Measurements from ENCODE around the gene SPANXD.
"Not testable (repeated sequence)": the region's sequence is repeated elsewhere in the genome, so short reads cannot be mapped to it uniquely, and the experiment has no call there.

Gene SPANXD, protein sequence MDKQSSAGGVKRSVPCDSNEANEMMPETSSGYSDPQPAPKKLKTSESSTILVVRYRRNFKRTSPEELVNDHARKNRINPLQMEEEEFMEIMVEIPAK

DNA sequence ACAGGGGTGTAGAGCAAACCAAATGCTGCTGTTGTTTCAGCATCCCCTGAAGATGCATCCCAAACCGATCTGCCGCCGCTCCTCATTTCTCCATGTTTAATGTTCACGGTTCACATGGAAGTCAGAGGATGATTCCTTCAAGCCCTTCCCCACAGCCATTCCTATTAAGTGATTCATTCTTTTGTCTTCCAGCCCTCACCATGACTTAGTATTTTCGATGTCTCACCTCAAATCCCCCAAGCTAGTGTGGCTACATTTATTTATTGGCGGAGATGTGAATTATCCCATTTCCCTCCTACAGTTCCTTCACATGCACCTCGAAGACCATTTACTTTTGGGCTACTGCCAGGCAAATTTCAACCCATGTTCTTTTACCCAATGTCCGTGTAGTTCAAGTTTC is at the start of gene SPANXD:
SPANXD (minus strand) TSS at position 101 of the 400 bp plus-strand sequence. CDS start 334 bp downstream, outside the sequence.
- DNase-seq (ENCODE audit: low spot score) = not testable (repeated sequence)

DNA sequence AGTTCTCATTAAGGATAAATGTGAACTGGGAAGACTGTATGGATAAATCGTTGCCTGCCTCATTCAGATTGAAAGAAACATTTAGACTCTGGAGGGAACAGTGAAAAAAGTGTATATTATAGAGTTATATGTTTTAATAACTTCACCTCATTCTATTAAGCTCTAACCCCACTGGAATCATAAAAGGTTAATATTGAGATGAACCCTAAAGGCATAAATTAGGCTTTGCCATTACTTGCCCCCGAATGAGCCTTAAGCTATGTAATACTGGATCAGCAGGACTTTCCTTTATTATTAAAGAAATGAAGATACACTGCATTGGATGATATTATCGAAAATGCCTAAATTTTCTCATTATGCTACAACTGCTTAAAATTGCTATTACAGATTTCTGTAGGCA is 44.1 kb upstream of the SPANXD start:
- no peak for DNase-seq (ENCODE audit: low spot score)

DNA sequence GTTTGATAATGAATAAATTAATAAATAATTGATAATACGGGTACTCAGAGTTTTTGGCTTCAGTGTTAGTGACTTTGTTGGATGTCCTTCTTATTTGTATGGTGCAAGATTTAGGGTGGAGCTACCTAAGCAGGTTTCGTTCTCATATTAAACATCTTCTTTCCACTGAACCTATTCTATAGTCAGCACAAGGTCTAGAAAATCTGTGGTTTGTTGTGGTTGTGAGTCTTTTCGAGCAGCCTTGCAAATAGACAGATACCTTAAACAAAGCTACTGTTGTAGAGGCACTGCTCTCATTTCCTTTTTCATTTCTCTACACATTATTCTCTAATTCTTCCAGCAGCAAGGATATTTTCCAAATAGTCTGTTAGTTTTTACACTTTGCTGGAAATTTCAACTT is 38.1 kb upstream of the SPANXD start:
- no peak for DNase-seq (ENCODE audit: low spot score)

DNA sequence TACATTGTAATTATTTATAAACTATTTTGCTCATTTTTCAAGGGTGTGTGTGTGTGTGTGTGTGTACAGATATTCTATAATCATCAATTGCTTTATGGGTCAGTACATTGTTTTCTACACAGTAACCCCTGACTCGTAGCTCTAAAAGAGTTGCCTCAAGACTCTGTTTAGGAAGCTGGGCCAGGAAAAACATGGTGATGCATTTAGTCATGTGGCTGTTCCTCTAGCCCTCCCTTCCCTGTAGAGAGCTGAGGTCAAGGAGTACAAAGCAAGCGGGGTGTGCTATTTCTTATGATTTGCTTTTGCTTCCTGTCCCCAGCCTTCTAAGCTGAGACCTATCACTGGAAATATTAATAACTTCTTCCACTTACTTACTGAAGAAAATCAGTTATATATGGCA is 34.8 kb upstream of the SPANXD start:
- peak; percentile 13 for DNase-seq (ENCODE audit: low spot score)

DNA sequence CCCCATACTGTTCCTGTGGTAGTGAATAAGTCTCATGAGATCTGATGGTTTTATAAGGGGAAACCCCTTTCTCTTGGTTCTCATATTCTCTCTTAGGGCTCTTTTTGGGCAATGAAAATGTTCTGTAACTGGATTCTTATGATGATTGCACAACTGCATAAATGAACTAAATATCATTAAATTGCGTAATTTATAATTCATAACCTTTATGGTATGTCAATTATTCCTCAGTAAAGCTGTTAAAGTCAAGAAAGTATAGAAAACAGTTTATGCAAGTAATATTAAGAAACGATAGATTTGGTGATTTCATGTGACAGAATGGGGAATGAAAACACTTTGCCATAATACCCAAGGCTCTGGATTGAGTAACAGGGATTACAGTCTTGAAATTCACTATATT is 33.5 kb upstream of the SPANXD start:
- no peak for DNase-seq (ENCODE audit: low spot score)

DNA sequence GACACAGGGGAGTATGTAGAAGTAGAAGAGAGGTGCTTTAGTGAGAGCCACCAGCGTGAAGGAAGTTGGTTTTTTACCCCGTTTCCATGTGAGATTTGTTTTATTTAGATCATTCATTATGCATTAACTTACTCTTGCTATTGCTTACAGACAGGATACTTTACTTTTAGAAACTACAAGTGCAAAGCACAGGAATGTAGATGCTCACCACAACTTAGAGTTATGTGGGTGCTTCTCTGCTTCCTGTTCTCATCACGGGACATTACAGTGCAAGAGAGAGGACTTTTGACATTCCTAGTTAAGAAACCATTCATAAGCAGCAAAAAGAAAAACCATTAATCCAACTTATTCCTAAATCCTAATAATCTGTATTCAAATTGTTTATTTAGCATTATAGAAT is 25.6 kb upstream of the SPANXD start:
- no peak for DNase-seq (ENCODE audit: low spot score)

DNA sequence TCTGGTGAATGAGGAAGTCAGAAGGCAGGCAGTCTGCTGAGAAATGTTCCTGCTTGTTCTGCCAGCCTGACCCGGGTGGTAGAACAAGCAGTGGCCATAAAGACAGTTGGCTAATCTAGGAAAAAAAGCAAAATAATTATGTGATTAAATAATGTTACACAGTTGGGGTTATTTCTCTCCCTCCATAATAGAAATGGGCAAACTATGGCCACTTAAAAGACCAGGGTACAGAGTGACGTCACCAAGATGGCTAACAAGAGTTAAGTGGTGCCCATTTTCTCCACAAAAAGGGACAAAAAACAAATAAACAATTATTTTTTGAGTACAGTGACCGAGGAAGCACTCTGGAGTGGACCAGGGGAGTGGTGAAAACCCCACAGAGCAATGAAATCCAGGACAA is 16.1 kb upstream of the SPANXD start:
- DNase-seq (ENCODE audit: low spot score) = no peak

DNA sequence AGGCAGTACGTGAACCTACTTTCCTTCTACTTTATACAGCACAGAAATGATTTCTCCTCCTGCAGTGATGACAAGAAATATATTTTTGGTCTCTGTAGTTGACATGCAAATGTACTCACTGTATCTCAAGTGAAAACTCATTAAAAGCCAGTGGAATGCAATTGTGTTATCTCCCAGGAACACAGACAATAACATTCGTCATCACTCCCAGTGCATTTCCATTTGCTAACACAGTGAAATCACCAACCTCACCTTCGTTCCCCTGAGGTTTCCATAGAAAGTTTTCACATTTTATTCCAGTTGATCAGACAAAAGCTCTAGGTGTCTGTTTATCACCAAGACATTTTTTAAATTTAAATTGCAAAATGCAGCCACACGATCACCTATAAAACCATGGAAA is 2.5 kb upstream of the SPANXD start:
- no peak for DNase-seq (ENCODE audit: low spot score)

DNA sequence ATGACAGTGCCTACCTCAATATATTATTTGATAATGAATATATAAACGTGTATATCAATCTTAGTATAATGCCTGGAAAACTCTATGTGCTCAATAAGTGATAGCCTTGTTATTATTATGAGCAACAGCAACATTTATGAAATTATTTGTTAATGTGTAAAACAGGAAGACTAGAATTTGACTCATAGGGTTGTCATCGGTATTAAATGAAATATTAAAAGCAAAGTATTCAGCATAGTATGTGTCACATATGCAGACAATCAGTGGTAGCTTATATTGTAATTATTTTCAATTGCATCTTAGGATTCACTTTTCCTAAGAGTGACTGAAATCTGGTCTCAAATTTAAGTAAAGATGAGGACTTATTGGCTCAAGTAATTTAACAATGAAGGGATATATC is 24.6 kb downstream of the SPANXD start:
- DNase-seq (ENCODE audit: low spot score) = no peak

DNA sequence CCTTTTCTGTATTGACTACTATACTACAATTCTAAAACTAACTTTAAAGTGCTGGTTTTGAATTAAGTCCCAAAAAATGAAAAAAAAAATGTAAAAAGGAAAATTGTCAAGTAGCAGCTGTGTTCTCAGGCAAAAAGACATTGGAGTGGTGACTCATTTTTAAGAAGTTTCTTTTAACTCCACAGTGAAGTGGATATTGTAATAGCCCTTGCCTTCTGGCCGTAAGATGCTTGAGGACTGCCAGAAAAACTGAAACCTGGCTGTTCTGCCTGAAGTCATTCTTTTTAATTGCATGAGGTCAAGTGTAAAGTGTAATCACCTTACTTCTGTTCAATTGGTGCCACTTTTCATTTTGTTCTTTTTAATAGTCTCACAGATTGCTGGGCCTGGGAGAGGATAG is 28.9 kb downstream of the SPANXD start:
- DNase-seq (ENCODE audit: low spot score) = no peak

DNA sequence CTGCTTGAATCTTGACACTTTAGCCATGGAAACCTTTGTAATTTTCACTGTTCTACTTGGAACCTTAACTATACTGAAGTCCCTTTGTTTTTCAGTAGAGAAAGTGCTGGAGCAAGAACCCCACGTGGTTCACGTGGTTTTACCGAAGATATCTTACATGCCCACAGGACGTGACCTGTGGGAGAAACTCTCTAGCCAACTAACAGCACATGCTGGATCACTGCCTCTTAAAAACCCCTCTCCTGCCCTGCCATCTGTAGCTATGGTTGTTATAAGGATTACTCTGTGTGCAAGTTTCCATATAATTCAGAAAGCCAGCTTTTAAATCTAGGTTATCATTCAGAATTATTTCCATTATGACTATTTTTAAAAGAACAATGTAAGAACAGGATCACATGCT is 30.2 kb downstream of the SPANXD start:
- no peak for DNase-seq (ENCODE audit: low spot score)

DNA sequence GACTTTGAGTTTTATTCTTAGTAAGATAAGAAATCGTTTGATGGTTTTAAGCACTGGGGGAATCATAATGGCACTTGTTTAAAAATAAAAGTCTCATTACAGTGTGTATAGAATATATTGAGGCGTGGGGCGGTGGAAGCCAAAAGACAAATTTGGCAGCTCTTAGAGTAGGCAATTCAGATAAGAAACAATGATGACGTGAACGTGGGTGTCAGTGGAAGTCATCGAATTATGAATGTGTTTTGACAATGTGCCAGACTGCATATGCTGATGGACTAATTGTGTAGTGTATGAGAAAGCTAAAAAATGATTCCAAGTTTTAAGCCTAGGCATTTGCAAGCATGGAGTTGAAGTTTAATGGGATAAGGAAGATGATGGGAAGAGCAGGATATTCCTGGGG is 35.8 kb downstream of the SPANXD start:
- no peak for DNase-seq (ENCODE audit: low spot score)

DNA sequence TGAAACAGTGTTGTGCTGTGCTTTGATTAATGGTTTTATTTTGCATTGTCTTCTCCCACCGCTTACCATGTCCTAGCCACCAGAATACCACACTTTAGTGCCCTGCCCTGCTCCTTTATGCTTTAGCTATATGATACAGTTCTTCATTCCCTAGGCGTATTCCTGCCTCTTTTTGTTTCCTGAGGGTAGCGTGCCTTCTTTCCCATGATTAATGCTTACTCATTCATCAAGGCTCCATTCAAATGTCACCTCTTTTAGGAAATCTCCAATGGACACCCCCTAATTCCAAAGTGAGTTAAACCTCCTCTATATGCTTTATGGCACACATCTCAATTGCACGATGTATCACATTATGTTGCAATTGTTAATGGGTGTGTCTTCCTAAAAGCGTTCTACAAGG is 46.3 kb downstream of the SPANXD start:
- DNase-seq (ENCODE audit: low spot score) = no peak
